ENCODE data around the gene DLGAP3. TPM values are rescaled to one million over a fixed set of nuclear protein-coding genes. Genes with fewer than 3 reads are reported as not detected.

Gene DLGAP3
- total and polyA plus RNA-seq, 2 of the 13 experiments (the other 11 are each of a cell fraction or from before 2014, with no cell fraction given), result 0.03 to 0.04 TPM

DNA sequence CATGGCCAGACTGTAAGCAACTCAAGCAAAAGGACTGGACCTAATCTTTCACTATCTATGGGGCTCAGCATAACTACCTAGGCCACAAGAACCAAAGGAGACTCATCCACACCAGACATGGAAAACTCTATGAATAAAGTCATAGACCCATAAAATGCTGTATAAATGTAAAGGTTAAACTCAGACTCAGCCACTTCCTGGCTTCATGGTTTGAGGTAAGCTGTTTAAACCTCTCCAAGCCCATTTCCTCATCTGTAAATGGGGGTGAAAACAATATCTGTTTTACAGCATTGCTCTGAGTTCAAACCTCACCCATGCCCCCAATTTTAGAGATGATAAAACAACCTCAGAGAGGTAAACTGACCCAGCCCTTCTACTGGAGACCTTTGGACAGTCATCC is 65.9 kb downstream of the DLGAP3 start:
- Histone ChIP-seq H3K4me2 (ENCODE audit: low read depth, low read length) (no peak overlapping the region), H3K27me3 (ENCODE audit: control insufficient read depth in 1 of 2, insufficient read depth in 2 of 2, low read length in 2 of 2) (peaks cover 1 to 17% of the 10 kb centered on the region in 2 experiments), H4K20me1 (ENCODE audit: insufficient read depth, low read length) (no peaks in the 10 kb centered on the region), H3K79me2 (ENCODE audit: insufficient read depth, low read length) (peaks cover 10% of the 10 kb centered on the region), H3K9me3 (ENCODE audit: low read length) (no peaks in the 10 kb centered on the region), H2AFZ (ENCODE audit: low read length) (no peak overlapping the region), H3K9ac (ENCODE audit: insufficient read depth, low read depth, low read length) (no peak overlapping the region), H3K27ac (ENCODE audit: extremely low read length, insufficient read depth, low read length) (no peak overlapping the region), H3K4me3 (replicated peaks in 1 of 3; ENCODE audit: insufficient read depth in 1 of 3, low read depth in 2 of 3, low read length in 3 of 3) (no peak overlapping the region), H3K4me1 (ENCODE audit: insufficient read depth, low read length) (peaks cover 18% of the 10 kb centered on the region), H3K36me3 (replicated peaks in 1 of 2; ENCODE audit: control insufficient read depth in 1 of 2, insufficient read depth in 2 of 2, low read length in 2 of 2) (no peaks in the 10 kb centered on the region)
- ChIA-PET POLR2A (no interaction called here), CTCF (ENCODE audit: low intra/inter-chr PET ratio, low total read pairs) (no interaction called here)
- TF ChIP-seq ZNF496 (CRISPR knock-in tag; IDR thresholded peaks at IDR 0.05; ENCODE audit: insufficient replicate concordance) (no peak), HHEX (CRISPR knock-in tag; IDR thresholded peaks at IDR 0.05) (no peak), SPEN (CRISPR knock-in tag; IDR thresholded peaks at IDR 0.05; ENCODE audit: low read depth) (no peak), NFE2L1 (CRISPR knock-in tag; IDR thresholded peaks at IDR 0.05; ENCODE audit: borderline replicate concordance) (no peak), REXO4 (CRISPR knock-in tag; IDR thresholded peaks at IDR 0.05; ENCODE audit: borderline replicate concordance) (no peak)
- TF ChIP-seq, protein P1, sequence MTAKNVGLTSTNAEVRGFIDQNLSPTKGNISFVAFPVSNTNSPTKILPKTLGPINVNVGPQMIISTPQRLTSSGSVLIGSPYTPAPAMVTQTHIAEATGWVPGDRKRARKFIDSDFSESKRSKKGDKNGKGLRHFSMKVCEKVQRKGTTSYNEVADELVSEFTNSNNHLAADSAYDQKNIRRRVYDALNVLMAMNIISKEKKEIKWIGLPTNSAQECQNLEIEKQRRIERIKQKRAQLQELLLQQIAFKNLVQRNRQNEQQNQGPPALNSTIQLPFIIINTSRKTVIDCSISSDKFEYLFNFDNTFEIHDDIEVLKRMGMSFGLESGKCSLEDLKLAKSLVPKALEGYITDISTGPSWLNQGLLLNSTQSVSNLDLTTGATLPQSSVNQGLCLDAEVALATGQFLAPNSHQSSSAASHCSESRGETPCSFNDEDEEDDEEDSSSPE (CRISPR knock-in tag; IDR thresholded peaks at IDR 0.05), result no peak
- TF ChIP-seq, protein P2, sequence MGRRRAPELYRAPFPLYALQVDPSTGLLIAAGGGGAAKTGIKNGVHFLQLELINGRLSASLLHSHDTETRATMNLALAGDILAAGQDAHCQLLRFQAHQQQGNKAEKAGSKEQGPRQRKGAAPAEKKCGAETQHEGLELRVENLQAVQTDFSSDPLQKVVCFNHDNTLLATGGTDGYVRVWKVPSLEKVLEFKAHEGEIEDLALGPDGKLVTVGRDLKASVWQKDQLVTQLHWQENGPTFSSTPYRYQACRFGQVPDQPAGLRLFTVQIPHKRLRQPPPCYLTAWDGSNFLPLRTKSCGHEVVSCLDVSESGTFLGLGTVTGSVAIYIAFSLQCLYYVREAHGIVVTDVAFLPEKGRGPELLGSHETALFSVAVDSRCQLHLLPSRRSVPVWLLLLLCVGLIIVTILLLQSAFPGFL (CRISPR knock-in tag; IDR thresholded peaks at IDR 0.05), result no peak
- TF ChIP-seq, protein P3, sequence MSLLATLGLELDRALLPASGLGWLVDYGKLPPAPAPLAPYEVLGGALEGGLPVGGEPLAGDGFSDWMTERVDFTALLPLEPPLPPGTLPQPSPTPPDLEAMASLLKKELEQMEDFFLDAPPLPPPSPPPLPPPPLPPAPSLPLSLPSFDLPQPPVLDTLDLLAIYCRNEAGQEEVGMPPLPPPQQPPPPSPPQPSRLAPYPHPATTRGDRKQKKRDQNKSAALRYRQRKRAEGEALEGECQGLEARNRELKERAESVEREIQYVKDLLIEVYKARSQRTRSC (CRISPR knock-in tag; IDR thresholded peaks at IDR 0.05; ENCODE audit: low read depth), result no peak
- TF ChIP-seq, protein P4, sequence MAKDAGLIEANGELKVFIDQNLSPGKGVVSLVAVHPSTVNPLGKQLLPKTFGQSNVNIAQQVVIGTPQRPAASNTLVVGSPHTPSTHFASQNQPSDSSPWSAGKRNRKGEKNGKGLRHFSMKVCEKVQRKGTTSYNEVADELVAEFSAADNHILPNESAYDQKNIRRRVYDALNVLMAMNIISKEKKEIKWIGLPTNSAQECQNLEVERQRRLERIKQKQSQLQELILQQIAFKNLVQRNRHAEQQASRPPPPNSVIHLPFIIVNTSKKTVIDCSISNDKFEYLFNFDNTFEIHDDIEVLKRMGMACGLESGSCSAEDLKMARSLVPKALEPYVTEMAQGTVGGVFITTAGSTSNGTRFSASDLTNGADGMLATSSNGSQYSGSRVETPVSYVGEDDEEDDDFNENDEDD (CRISPR knock-in tag; IDR thresholded peaks at IDR 0.05; ENCODE audit: borderline replicate concordance), result no peak
- intact Hi-C loops (cut with micrococcal nuclease; ENCODE audit: unreplicated experiment) (no loop called here), in situ Hi-C loops (cut with HindIII; ENCODE audit: extremely low pct_ligation_motif_present, low pct_unique_long_range_greater_than_20kb) (no loop called here)
- ATAC-seq, result no peak
- no peak for DNase-seq (ENCODE audit: low spot score)
- no TSS peak for BruUV-seq (replicated peaks)
- no peak for FAIRE-seq

Measured in HepG2 (cell line).